Pancreas (tissue), 10 donors: ENCODE data around the gene PCSK6. TPM values are rescaled to one million over a fixed set of nuclear protein-coding genes. Genes with fewer than 3 reads are reported as not detected.

Source experiments
- ATAC-seq, 4 donors: fragments of 200-7000 bp; cut with Tn5 transposase; one replicate each; pipeline versions ENCODE4 v1.8.0 to v1.9.1; 2020; ENCODE audit warnings: mild to moderate bottlenecking in 4 of 4, moderate library complexity in 4 of 4
- DNase-seq, 6 donors: peaks; one replicate each; pipeline ENCODE4 v3.0.0-alpha.2; 2020
- FAIRE-seq: peaks from 2 replicates; lab custom pipeline; 2012; peaks lifted over from hg19 to GRCh38; lab: Jason Lieb, UNC
- H3K27ac ChIP-seq, 4 donors: fragments of 200-600 bp; sonication (generic); 1 replicate in 3 of 4; 2 replicates in 1 of 4; pipeline versions ENCODE4 v1.5.0 to v1.8.0; 2020
- H3K27me3 ChIP-seq, 4 donors: fragments of 200-600 bp; one replicate each; pipeline ENCODE4 v1.8.0; 2021
- H3K36me3 ChIP-seq, 3 donors: fragments of 200-600 bp; sonication (generic) in 1 of 3; one replicate each; pipeline versions ENCODE4 v1.5.0 to v1.8.0; 2020 to 2021
- H3K4me1 ChIP-seq, 3 donors: fragments of 200-600 bp; one replicate each; pipeline ENCODE4 v1.8.0; 2021
- H3K4me3 ChIP-seq, 4 donors: fragments of 200-600 bp; sonication (generic) in 2 of 4; one replicate each; pipeline versions ENCODE4 v1.5.0 to v1.8.0; 2020 to 2021
- H3K9me3 ChIP-seq, 4 donors: fragments of 200-600 bp; one replicate each; pipeline ENCODE4 v1.8.0; 2021
- WGBS, 2 donors: extraction: QIAGEN DNeasy Blood & Tissue Kit; methylation state at CpG; one replicate each; pipeline ENCODE4 v1.1.7; 2013; 5-methylcytosine and 5-hydroxymethylcytosine counted together
- intact Hi-C, 3 donors: fragments of 100-400 bp; cut with DNase I; formaldehyde crosslinking; loops; one replicate each; pipeline versions ENCODE4 v1.11.1 to v1.14.2; 2022
- polyA plus RNA-seq, 2 donors: library from polyadenylated mRNA; stranded (reverse); fragments of 200-250 nt; gene quantifications; one replicate each; pipeline ENCODE4 v1.2.3, GENCODE V29; 2013
- total RNA-seq, 6 donors: library from RNA; stranded (reverse); fragmentation: NEBNext Ultra II Directional in 4 of 6; extraction: Animal tissue kit (Norgen Biotek cat#: 25700) in 4 of 6; gene quantifications; one replicate each; pipeline versions ENCODE4 v1.2.1 to v1.2.4, GENCODE V29; 2021 to 2023
- TF ChIP-seq, protein P1 (sequence below), 4 donors: fragments of 200-600 bp; sonication (generic) in 3 of 4; IDR thresholded peaks; one replicate each; pipeline versions ENCODE4 v1.5.0 to v1.8.0; 2021; ENCODE audit warnings: antibody characterized with exemption in 4 of 4
- donor health status: healthy with polysubstance abuse.
- donor health status: DM: no; HTN: no; CAD: no; lungs with moderate emphysema.
- donor health status: DM: no; HTN: no; CAD: no.
- donor health status: control.
- donor health status: control.
- donor health status: Bipolar disorder and iron deficiency.
- donor health status: DM: yes; HTN: yes; CAD: no.
- donor health status: DM: no; HTN: no; CAD: no.
- donor health status: DM: no; HTN: no; CAD: no.
- donor health status: DM: yes; HTN: yes; CAD: no.

Gene PCSK6
- total and polyA plus RNA-seq, 8 donors, result 0.87 to 4.5 (median 3.0) TPM

GRCh38 chr15:101502572-101503295, 13.2 kb upstream of the PCSK6 start:
- Histone ChIP-seq H3K36me3 (no peaks in the 10 kb centered on the region), H3K27me3 (no peaks in the 10 kb centered on the region), H3K4me3 (no peak overlapping the region), H3K9me3 (no peaks in the 10 kb centered on the region), H3K4me1 (peaks cover 14 to 22% (median 18%) of the 10 kb centered on the region in 3 donors), H3K27ac (no peak overlapping the region)
- intact Hi-C loops, result no loop called here
- ATAC-seq, result no peak
- DNase-seq, result peak in 1 of 6 donors; percentile 33
- FAIRE-seq, result no peak
- 91% methylated on average over 23 of the region's 23 CpGs for WGBS, 2 donors
- TF ChIP-seq, protein P1, sequence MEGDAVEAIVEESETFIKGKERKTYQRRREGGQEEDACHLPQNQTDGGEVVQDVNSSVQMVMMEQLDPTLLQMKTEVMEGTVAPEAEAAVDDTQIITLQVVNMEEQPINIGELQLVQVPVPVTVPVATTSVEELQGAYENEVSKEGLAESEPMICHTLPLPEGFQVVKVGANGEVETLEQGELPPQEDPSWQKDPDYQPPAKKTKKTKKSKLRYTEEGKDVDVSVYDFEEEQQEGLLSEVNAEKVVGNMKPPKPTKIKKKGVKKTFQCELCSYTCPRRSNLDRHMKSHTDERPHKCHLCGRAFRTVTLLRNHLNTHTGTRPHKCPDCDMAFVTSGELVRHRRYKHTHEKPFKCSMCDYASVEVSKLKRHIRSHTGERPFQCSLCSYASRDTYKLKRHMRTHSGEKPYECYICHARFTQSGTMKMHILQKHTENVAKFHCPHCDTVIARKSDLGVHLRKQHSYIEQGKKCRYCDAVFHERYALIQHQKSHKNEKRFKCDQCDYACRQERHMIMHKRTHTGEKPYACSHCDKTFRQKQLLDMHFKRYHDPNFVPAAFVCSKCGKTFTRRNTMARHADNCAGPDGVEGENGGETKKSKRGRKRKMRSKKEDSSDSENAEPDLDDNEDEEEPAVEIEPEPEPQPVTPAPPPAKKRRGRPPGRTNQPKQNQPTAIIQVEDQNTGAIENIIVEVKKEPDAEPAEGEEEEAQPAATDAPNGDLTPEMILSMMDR (IDR thresholded peaks at IDR 0.05), result no peak

DNA sequence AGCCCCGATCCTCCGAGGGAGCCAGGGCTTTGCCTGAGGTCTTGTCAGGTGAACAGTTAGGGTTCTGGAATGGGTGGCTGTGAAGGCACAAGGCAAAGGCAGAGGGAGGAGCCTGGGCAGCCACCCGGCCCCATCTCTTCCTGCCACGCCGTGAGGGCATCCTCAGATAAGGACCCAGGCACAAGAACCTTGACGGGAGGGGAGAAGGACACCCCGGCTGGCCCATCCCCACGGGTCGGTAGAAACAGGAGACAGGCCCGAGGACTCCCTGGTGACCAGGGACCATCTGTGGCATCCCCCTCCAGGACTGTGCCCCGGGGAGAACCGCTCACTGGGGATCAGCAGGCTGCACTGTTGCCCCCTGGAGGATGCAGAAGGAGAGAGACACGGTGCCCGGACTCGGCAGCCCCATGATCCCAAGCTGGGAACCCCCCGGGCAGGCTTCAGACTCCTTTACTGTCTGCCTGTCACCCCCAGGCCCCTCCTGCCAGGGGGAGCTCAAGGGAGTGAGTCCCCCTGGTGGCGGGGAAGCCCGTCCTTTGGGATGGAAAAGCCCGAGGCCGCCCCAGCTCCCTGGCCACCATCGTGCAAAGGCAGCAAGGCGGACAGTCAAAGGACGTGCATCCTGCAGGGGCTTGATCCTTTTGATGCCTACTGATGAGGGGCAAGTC, 12.3 kb upstream of the PCSK6 start:
- TF ChIP-seq, protein P1 (IDR thresholded peaks at IDR 0.05), result no peak
- DNase-seq, result peak in 1 of 6 donors; percentile 62
- Histone ChIP-seq H3K36me3 (no peaks in the 10 kb centered on the region), H3K27me3 (no peaks in the 10 kb centered on the region), H3K4me3 (no peak overlapping the region), H3K27ac (no peak overlapping the region), H3K9me3 (no peaks in the 10 kb centered on the region), H3K4me1 (peaks cover 12 to 18% (median 13%) of the 10 kb centered on the region in 3 donors)
- FAIRE-seq, result no peak
- ATAC-seq, result no peak
- 62 to 65% methylated on average over 23 of the region's 23 CpGs for WGBS, 2 donors
- intact Hi-C loops, result no loop called here

DNA sequence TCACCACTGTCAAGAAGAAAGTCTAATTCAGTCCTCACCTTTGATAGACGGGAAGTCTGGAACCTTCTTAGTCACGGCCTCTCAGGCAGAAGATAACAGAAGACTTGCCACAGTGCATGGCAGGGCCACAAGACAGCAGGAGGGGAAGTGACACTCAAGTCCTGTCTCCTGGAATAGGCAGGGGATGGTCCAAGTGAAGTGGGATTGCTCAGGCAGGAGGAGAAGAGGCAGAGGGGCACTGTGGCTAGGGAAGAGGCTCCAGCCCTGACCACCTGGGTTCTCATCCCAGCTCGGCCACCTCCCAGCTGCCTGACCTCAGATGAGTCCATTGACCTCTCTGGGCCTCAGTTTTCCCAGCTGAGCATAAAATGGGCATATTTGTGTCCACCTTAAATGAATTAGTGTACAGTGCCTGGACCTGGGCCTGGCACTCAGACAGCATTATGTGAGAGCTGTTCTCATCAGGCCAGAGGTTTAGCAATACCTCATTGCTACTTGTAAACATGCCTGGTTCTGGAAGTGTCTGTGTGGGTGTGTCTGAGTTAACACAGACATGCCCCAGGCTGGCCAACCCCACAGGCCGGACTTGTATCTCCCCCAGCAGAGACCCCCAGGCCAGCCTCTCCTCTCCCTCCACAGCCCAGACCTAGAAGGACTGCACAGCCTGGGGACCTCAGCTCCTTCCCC, 11.5 kb upstream of the PCSK6 start:
- intact Hi-C loops, result no loop called here
- peak in 1 of 4 donors; percentile 3 for ATAC-seq
- TF ChIP-seq, protein P1 (IDR thresholded peaks at IDR 0.05), result no peak
- no peaks in the 10 kb centered on the region for H3K27me3 ChIP-seq
- H3K27ac ChIP-seq, result no peak overlapping the region
- H3K4me3 ChIP-seq, result no peak overlapping the region
- FAIRE-seq, result no peak
- peak in 1 of 6 donors; percentile 45 for DNase-seq
- H3K36me3 ChIP-seq, result no peaks in the 10 kb centered on the region
- H3K9me3 ChIP-seq, result no peaks in the 10 kb centered on the region
- H3K4me1 ChIP-seq, result peaks cover 12 to 18% (median 13%) of the 10 kb centered on the region in 3 donors
- 54 to 60% methylated on average over 4 of the region's 4 CpGs for WGBS, 2 donors

GRCh38 chr15:101499863-101500713, 10.6 kb upstream of the PCSK6 start:
- H3K9me3 ChIP-seq, result no peaks in the 10 kb centered on the region
- DNase-seq, result peak; percentile 80 to 96 (median 96)
- TF ChIP-seq, protein P1 (IDR thresholded peaks at IDR 0.05), result no peak
- H3K27ac ChIP-seq, result peak overlapping the region in 2 of 4 donors; percentile 51 to 58
- H3K36me3 ChIP-seq, result no peaks in the 10 kb centered on the region
- intact Hi-C loops, result loop anchor here in 1 of 3 donors (5.0 kb wide), 1 partner anchor 198 kb away; no protein-coding TSS in a partner anchor
- ATAC-seq, result peak; percentile 93 to 95 (median 94)
- H3K4me1 ChIP-seq, result peaks cover 12 to 18% (median 13%) of the 10 kb centered on the region in 3 donors
- WGBS, 2 donors, result 12 to 15% methylated on average over 11 of the region's 11 CpGs
- H3K27me3 ChIP-seq, result no peaks in the 10 kb centered on the region
- no peak overlapping the region for H3K4me3 ChIP-seq
- no peak for FAIRE-seq
